Astrocyte (in vitro differentiated cells and primary cell): ENCODE results near the gene COLEC11. TPM values are rescaled to one million over a fixed set of nuclear protein-coding genes. Genes with fewer than 3 reads are reported as not detected.

Experiments
- DNase-seq: peaks from one replicate; pipeline ENCODE4 v3.0.0-alpha.2; 2010; ENCODE audit warnings: low read depth
- FAIRE-seq: peaks from 2 replicates; lab custom pipeline; 2011; peaks lifted over from hg19 to GRCh38; lab: Jason Lieb, UNC
- H2AFZ ChIP-seq: 2 replicates; pipeline ENCODE4 v1.6.0; 2012; ENCODE audit warnings: low read depth, low read length, inconsistent platforms
- H3K27ac ChIP-seq: 2 replicates; pipeline ENCODE4 v1.5.1; 2011; ENCODE audit warnings: low read depth, low read length, inconsistent platforms
- H3K27me3 ChIP-seq: 2 replicates; pipeline ENCODE4 v1.6.0; 2011; ENCODE audit warnings: low read length, inconsistent platforms; ENCODE audit not compliant: insufficient read depth
- H3K36me3 ChIP-seq: 2 replicates; pipeline ENCODE4 v1.5.1; 2011; ENCODE audit warnings: low read length, inconsistent platforms; ENCODE audit not compliant: insufficient read depth
- H3K4me1 ChIP-seq: 2 replicates; pipeline ENCODE4 v1.5.1; 2011; ENCODE audit warnings: low read length, inconsistent platforms; ENCODE audit not compliant: insufficient read depth
- H3K4me2 ChIP-seq: 2 replicates; pipeline ENCODE4 v1.6.0; 2012; ENCODE audit warnings: low read length, inconsistent platforms
- H3K4me3 ChIP-seq: 2 replicates; pipeline ENCODE4 v1.5.1; 2011; ENCODE audit warnings: low read depth, mild to moderate bottlenecking, low read length, inconsistent platforms; ENCODE audit not compliant: insufficient read depth
- H3K79me2 ChIP-seq: 2 replicates; pipeline ENCODE4 v1.6.0; 2012; ENCODE audit warnings: mild to moderate bottlenecking, low read length, inconsistent platforms; ENCODE audit not compliant: insufficient read depth
- H3K9ac ChIP-seq: 2 replicates; pipeline ENCODE4 v1.6.0; 2012; ENCODE audit warnings: mild to moderate bottlenecking, low read length, inconsistent platforms
- H3K9me3 ChIP-seq: 2 replicates; pipeline ENCODE4 v1.5.1; 2012; ENCODE audit warnings: low read depth, mild to moderate bottlenecking, low read length, inconsistent platforms; ENCODE audit not compliant: insufficient read depth
- H4K20me1 ChIP-seq: 2 replicates; pipeline ENCODE4 v1.6.0; 2012; ENCODE audit warnings: low read length, inconsistent platforms; ENCODE audit not compliant: insufficient read depth
- H3K27ac Mint-ChIP-seq: one replicate; pipeline ENCODE4 v1.8.0; 2021; ENCODE audit warnings: mild to moderate bottlenecking, mixed read lengths; ENCODE audit not compliant: unreplicated experiment
- H3K27me3 Mint-ChIP-seq: one replicate; pipeline ENCODE4 v1.8.0; 2021; ENCODE audit warnings: low read depth, mixed read lengths; ENCODE audit not compliant: unreplicated experiment
- H3K36me3 Mint-ChIP-seq: one replicate; pipeline ENCODE4 v1.8.0; 2021; ENCODE audit warnings: low read depth, mixed read lengths; ENCODE audit not compliant: unreplicated experiment
- H3K4me1 Mint-ChIP-seq: one replicate; pipeline ENCODE4 v1.8.0; 2021; ENCODE audit warnings: low read depth, mixed read lengths; ENCODE audit not compliant: unreplicated experiment
- H3K4me3 Mint-ChIP-seq: one replicate; pipeline ENCODE4 v1.8.0; 2021; ENCODE audit warnings: mild to moderate bottlenecking, moderate library complexity, mixed read lengths; ENCODE audit not compliant: unreplicated experiment
- H3K9me3 Mint-ChIP-seq: one replicate; pipeline ENCODE4 v1.8.0; 2021; ENCODE audit warnings: mild to moderate bottlenecking, mixed read lengths; ENCODE audit not compliant: unreplicated experiment
- EZH2 ChIP-seq: IDR thresholded peaks from 2 replicates; pipeline ENCODE4 v1.6.1; 2012; ENCODE audit warnings: mild to moderate bottlenecking, low read length, inconsistent platforms; ENCODE audit not compliant: insufficient read depth
- total RNA-seq: library from RNA; stranded (reverse); gene quantifications from 2 replicates; pipeline ENCODE4 v1.2.1, GENCODE V29; 2021
- TF ChIP-seq, protein P1 (sequence below): IDR thresholded peaks from 2 replicates; pipeline ENCODE4 v1.5.1; 2011; ENCODE audit warnings: low read depth, mild to moderate bottlenecking, inconsistent platforms, low read length, moderate library complexity; ENCODE audit not compliant: insufficient read depth

Gene COLEC11
- total RNA-seq, 1 donor from 2014 or later, result not detected

DNA sequence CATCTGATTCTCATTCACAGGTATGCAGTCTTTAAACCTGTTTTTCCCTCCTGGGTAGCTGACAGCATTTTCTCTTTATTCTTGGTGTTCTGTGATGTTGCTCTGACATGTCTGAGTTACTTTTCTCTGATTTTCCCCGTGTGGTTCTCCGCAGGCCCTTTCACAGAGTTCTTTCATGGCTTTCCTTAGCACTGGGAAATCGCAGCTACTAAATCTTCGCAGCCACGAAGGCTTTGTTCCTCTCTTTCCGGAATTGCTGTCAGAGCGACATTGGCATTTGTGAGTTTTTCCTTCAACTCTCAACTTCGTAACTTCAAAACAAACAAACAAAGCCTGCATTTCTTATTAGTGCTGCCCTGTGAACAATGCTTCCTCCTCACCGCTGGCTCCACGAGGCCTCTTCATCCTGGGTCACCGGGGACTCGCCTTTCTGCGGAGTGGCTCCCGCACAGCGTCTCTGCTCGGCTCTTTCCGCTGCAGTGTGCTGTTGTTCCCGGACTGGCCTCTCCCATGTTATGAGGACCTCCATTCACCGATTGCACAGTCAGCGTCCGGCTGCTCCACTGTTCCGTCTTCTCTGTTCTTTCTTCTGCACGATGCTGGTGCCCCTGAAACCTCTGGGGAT is 16.1 kb downstream of the COLEC11 start:
- H3K36me3 ChIP-seq, result no peaks in the 10 kb centered on the region
- DNase-seq (no peak), FAIRE-seq (no peak)
- H4K20me1 ChIP-seq, result no peaks in the 10 kb centered on the region
- H3K79me2 ChIP-seq, result no peaks in the 10 kb centered on the region
- H3K4me1 Mint-ChIP-seq, result no peaks in the 10 kb centered on the region
- peaks cover 12% of the 10 kb centered on the region for H3K27me3 Mint-ChIP-seq
- no peaks in the 10 kb centered on the region for H3K9me3 ChIP-seq
- H2AFZ ChIP-seq, result no peak overlapping the region
- H3K4me3 ChIP-seq, result no peak overlapping the region
- H3K9ac ChIP-seq, result no peak overlapping the region
- no peak overlapping the region for H3K27ac Mint-ChIP-seq
- peaks cover 3% of the 10 kb centered on the region for H3K9me3 Mint-ChIP-seq
- peak overlapping the region; percentile 25 for H3K4me2 ChIP-seq
- TF ChIP-seq EZH2, result no peak
- TF ChIP-seq, protein P1, sequence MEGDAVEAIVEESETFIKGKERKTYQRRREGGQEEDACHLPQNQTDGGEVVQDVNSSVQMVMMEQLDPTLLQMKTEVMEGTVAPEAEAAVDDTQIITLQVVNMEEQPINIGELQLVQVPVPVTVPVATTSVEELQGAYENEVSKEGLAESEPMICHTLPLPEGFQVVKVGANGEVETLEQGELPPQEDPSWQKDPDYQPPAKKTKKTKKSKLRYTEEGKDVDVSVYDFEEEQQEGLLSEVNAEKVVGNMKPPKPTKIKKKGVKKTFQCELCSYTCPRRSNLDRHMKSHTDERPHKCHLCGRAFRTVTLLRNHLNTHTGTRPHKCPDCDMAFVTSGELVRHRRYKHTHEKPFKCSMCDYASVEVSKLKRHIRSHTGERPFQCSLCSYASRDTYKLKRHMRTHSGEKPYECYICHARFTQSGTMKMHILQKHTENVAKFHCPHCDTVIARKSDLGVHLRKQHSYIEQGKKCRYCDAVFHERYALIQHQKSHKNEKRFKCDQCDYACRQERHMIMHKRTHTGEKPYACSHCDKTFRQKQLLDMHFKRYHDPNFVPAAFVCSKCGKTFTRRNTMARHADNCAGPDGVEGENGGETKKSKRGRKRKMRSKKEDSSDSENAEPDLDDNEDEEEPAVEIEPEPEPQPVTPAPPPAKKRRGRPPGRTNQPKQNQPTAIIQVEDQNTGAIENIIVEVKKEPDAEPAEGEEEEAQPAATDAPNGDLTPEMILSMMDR, result no peak
- H3K27ac ChIP-seq, result no peak overlapping the region
- no peak overlapping the region for H3K4me3 Mint-ChIP-seq
- H3K4me1 ChIP-seq, result no peaks in the 10 kb centered on the region
- no peaks in the 10 kb centered on the region for H3K36me3 Mint-ChIP-seq
- H3K27me3 ChIP-seq, result peaks cover 3% of the 10 kb centered on the region

DNA sequence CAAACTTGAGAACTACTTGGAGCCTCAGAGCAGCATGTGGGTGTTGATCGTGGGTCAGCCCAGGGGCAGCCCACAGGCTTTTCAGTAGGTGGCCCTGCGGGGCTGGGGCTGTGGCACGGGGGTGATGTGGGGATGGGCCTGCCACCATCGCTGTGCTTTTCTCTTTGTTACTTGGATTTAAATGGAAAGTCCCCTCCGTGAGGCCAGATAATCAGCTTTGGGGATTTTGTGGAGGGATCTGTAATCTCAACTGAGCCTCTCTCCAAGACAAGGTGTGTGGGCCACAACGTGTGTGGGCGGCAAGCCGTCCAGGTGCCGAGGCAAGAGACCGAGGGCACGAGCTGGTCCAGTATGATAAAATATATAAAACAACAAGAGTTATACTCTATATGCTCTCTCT is 16.7 kb downstream of the COLEC11 start:
- Mint-ChIP-seq H3K4me1 (no peaks in the 10 kb centered on the region), H3K27ac (no peak overlapping the region), H3K4me3 (no peak overlapping the region), H3K36me3 (no peaks in the 10 kb centered on the region), H3K27me3 (peaks cover 12% of the 10 kb centered on the region), H3K9me3 (peaks cover 3% of the 10 kb centered on the region)
- no peaks in the 10 kb centered on the region for H3K4me1 ChIP-seq
- no peaks in the 10 kb centered on the region for H3K79me2 ChIP-seq
- no peaks in the 10 kb centered on the region for H4K20me1 ChIP-seq
- H3K27ac ChIP-seq, result no peak overlapping the region
- H3K9ac ChIP-seq, result no peak overlapping the region
- H3K36me3 ChIP-seq, result no peaks in the 10 kb centered on the region
- no peak for FAIRE-seq
- H3K9me3 ChIP-seq, result no peaks in the 10 kb centered on the region
- DNase-seq, result no peak
- peaks cover 3% of the 10 kb centered on the region for H3K27me3 ChIP-seq
- H3K4me3 ChIP-seq, result no peak overlapping the region
- TF ChIP-seq, protein P1, result no peak
- TF ChIP-seq EZH2, result no peak
- no peak overlapping the region for H2AFZ ChIP-seq
- peak overlapping the region; percentile 25 for H3K4me2 ChIP-seq
